Stimulated activated CD4-positive, alpha-beta T cell treated with anti-CD3 and anti-CD28 coated beads, Interleukin-15, amount 100 ng/mL, for 48 hours (primary cell): ENCODE results near the gene TNFRSF19.

Source experiments
- DNase-seq, 2 donors: peaks; one replicate each; pipeline ENCODE4 v3.0.0-alpha.2; 2020; ENCODE audit warnings: low read depth in 2 of 2

TNFRSF19 gene

DNA sequence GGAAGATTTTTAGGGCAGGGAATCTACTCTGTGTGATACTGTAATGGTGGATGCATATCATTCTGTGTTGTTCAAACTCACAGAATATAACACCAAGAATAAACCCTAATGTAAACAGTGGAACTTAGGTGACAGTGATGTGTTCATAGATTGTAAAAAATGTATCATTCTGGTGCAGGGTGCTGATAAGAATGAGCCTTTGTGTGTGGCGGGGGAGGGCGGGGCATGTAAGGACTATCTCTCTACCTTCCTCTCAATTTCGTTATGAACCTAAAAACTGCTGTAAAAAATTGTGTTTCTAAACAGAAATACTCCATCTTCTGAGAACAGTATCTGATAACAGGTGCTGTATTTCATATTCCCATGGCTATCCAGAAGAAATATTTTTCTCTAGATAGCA, 35.6 kb downstream of the TNFRSF19 start:
- DNase-seq: no peak

DNA sequence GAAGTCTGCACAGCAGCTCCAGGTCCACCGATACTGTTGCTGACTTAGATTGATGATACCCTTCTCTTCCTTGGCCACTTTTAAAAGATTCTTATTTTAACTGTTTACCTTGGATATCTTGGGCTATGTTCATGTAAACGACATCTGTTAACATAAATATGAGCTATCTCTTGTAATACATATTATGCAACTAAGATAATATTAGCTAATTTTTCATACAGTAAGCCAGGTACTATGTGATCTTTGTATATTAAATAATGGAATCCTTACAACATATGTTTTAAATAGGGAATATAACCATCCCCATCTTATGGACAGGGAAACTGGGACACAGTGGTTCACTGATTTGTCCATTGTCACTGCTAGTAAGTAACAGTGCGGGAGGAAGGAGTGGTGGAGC, 37.9 kb downstream of the TNFRSF19 start:
- no peak for DNase-seq

DNA sequence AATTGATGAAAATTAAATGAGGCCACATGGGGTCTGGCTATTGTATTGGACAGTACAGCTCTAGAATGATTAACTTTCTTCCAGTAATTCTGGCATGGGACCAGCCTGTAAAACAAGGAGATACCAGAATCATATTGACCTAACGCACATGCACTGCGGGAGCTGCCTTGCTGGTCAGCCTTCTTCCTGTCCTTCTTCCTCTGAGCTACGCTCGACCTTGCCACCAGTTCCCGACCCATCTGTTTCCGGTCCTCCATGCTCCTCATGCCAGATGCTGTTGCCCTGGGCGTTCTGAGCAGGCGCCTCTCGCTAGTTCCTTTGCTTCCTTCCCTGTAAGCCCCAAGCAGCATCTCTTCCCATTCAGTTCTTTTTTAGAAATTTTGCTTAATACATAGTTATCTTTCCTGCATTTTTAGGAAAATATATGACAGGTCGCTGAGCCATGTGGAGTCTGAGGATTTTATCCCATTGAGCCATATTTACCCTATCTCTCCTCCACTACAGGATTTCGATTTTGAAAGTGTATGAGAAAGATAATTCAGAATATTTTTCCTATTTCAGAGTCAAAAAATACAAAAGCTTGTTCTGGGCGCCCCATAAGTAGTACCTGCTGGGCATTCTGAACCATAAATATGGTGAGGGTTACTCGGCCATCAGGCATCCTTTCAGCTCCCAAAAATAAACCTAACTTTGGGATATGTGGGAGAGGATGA, 38.6 kb downstream of the TNFRSF19 start:
- DNase-seq: no peak

DNA sequence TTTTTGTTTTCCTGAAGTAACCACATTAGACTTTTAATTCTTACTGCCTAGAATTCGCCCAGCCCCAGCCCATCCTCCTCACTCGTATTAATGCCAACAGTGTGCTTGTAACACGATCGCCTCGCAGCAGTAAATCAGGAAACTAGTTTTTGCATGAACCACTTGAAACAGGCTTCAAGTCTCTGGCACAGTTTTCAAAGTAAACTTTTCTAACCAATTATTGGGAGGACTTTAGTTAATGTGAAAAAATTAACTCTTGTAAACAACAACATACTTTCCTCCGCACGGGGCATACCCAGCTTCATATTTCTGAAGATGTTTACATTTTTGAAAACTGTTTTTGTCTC, 39.2 kb downstream of the TNFRSF19 start:
- no peak for DNase-seq

DNA sequence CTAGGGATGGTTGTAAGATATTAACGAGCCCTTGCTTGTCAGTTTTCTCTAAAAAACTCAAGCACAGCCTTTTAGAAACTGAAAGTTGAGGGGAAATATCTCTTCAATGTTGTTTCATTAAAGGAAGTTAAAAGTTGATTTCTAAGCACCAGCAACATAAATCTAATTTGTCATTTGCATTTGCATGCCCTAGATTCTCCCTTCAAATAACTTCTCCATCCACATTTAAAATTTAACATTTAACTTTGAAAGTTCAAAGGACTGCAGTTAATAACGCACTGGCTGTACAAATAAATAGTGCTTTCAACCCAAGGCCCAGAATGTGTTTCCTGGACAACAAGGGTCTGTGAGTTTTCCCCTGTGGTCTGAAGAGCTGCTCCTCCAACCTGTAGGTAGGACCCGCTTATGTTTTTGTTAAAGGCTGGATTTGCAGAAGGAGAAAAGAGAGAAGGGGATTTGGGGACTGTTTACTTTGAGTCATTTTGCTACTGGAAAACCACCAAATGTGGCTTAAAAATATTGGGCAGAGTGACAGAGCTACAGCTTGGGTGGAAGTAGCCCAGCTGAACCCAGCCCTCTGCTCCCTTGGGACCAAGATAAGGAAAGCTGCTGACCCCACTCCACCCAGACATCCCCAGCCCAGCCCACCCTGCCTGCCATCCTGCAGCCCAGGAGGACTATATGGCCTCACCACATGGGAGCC, 39.8 kb downstream of the TNFRSF19 start:
- DNase-seq: no peak

DNA sequence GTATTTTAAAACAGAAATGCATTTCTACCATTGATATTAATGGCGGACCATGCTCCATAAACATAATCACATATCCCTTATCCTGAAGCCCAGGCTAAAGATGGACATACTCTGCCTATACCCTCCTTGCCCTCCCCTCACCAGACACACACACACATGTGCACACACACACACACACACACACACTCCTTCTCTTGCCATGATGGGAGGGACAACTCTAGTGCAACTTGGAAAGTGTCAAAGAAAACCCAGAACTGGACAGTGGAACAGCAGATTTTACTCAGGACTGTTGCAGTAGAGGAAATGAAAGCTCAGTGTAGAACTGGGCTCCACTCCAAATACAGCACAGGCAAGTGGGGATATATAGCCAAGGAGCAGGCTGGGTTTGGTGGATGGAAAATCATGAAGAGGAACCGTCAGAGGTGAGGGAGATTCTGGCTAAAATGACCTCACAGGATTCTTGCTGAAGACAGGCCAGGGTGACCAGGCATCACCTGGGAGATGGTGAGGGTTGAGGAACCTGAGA, 40.8 kb downstream of the TNFRSF19 start:
- DNase-seq: no peak

DNA sequence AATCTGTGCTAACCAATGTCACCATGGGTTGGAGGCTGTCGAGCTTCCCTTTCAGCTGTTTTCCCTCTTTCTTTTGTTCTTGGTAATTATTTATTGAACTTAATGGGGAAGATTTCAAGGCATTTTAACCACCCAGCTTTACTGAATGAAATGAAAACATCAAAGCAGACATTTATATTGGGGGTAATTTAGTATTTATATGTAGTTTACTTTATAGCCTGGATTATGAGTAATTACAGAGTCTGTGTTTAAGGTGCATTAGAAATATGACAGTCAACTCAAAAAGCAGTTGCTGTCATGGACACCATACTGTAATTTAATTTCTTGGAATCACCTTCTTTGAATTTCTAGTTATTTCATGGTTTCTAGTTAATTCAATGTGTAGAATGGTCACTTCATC, 42.0 kb downstream of the TNFRSF19 start:
- DNase-seq: no peak

DNA sequence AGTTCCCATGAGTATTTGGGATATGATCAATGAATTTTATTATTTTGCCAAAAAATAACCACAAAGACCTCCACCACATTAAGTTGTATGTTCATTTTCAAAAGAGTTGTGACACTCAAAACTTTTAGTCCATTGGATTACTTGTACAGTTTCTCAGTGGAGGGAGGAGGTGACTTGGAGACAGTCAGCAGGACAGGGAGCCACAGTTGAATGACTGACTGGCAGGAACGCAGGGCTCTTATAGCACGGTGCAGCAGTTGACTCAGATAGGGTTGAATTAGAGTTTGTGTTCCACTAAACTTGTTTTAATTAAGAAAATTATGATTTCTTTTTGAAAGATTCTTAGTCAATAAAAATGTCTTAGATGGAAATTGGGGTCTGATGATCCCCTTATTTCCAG, 42.5 kb downstream of the TNFRSF19 start:
- no peak for DNase-seq

DNA sequence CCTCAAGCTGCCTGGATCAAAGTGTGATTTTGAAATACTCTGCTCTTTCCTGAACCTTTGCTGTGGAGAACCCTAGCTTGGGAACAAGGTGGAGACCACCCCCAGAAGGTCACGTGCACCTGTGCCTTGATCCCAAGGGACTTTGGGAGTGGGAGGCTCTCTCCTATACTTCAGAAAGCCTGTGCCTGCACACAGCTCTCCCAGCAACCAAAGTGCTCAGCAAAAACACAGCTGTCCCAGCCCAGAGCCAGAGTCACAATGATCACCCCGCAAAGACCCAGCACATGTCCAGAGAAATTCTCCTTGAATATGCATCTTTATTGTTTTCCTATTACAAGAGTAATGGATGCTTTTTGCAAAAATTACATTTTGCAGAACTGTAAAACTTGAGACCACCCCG, 43.4 kb downstream of the TNFRSF19 start:
- DNase-seq: no peak

DNA sequence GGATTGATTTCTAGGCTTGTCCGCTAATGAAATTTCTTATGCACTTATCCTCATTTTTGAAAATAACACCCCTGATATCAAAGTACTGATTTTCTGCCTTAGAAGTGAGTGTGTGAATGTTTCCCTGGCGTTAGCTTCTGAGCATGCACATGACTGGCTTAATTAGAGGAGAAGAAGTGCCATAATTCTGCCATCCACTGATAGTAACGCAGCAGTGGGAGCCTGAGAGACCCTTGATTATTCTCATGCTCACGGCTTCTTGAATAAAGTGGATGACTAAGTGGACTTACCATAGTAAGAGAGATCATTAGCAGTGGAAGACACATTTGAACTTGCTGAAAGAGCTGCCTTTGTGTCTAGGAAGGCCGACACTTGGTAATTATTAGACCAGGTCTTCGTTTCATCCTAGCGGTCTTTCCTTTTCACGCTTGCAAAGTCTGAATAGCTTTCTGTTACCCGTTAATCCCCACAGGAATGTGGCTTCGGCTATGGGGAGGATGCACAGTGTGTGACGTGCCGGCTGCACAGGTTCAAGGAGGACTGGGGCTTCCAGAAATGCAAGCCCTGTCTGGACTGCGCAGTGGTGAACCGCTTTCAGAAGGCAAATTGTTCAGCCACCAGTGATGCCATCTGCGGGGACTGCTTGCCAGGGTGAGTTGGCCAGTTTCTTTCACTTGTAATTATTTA, 45.3 kb downstream of the TNFRSF19 start:
- DNase-seq: no peak

DNA sequence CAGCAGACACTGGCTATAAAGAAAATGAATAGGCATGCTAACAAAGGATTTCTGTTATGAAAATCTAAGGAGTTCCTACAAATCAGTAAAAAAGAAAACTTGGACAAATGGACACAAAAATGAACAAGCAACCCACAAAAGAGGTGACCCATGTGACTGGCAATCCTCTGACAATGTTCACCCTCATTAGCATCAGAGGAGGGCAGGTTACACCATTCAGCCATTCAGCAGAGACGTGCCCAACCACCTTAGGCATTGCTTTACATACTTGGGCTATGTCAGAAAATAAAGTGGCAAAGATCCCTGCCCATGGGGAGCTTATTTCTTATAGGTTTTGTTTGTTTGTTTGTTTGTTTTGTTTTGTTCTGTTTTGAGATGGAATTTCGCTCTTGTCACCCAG, 46.0 kb downstream of the TNFRSF19 start:
- no peak for DNase-seq

DNA sequence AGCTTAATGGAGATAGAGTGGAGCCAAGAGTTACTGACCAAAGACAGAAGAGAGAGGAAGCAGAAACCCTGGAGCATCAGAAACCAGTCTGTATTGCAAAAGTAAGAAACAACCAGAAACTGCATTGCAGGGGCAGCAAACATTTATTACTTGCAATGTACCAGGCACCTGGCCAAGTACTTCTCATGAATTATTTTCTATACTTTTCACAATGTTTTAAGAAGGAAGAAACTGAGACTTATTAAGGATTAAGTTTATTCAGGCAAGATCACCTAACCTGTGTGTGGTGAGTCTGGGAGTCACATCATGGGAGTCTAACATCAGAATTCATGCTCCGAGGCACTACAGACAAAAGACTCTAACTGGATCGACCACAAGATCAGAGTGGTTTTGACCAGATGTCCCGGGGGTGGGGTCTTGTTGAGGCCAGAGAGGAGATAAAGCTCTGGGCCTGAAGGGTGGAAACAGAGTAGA, 47.4 kb downstream of the TNFRSF19 start:
- DNase-seq: no peak

DNA sequence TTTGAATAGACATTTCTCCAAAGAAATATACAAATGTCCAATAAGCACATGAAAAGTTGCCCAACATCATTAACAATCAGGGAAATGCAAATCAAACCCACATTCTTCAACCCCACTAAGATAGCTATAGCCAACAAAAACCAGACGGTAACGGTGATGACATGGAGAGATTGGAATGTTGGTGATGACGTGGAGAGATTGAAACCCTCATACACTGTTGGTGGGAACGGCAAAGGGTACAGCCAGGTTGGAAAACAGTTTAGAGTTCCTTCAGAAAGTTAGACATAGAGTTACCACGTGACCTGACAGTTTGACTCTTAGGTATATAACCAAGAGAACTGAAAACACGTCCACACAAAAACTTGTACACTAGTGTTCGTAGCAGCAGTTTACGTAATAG, 48.1 kb downstream of the TNFRSF19 start:
- DNase-seq: no peak

DNA sequence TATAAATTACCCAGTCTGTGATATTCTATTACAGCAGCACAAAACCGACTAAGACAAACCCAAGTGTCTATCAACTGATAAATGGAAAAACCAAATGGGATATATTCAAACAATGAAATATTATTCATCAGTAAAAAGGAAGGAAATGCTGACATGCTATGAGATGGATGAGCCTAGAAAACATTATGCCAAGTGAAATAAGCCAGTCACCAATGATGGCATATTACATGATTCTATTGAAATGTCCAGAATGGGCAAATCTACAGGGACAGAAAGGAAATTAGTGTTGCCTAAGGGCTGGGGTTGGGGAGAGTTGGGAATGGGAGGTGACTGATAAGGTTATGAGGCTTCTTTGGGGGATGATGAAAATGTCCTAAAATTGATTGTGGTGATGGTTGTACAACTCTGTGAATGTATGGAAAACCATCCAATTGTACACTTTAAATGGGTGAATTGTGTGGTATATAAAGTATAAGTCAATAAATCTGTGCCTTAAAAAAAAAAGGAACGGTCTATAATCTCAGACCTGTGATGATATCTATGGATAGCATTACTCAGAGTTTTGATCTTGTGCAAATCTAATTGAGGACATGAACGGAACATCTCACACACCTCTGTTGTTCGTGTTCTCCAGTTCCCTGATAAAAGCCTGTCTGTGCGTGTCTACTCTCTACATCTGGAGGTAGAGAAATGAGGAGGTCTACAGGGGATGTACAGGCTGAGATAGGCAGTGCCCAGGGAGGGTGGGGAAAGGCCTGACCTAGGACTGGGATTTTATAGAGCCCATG, 49.0 kb downstream of the TNFRSF19 start:
- DNase-seq: no peak

DNA sequence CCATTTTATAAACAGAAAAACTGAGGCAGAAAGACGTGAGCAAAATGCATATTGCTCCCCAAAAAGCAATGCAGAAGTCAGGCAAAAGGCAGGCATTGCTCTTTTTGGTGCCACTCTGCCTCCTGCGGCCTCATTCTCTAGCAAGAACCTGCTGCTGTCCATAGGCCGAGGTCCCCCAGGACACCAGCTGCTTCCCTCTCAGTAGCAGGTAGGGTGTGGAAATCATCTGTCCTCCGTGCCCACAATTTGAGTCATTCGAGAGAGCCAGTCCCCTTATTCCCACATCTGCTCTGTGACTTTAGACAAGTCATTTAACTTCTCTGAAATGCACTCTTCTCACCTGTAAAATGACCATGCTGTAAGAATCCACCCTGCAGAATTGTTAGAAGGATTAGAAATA, 50.0 kb downstream of the TNFRSF19 start:
- DNase-seq: no peak

DNA sequence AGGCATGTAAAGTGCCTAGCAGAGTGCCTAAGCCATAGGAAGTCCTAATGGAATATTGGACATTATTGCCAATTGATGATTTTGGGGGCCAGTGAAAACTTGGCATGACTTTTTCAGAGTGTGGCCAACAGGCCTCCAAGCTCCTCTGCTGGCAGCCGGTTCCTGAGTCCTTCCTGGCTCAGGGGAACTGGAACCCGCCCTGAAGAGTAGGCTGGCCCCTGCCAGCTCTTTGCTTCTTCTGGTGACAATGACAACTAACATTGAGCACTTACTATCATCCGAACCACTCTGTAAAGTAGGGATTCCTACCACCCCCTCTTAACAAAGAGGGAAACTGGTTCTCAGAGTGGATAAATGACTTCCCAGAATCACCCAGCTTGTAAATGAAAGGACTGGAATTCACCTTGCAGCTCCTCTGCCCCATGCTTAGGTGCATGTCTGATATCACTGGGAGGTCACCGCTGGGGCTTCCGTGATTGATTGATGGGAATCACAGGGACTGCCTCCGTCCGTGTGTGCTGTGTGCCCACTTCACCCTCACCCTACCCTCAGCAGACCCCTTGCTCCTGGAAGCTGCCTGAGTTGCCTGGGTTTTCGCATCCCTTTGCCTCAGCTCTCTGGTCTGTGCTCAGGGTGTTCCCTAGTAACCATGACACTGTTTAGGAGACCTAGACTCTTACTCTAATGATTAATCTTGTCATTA, 50.6 kb downstream of the TNFRSF19 start:
- no peak for DNase-seq

DNA sequence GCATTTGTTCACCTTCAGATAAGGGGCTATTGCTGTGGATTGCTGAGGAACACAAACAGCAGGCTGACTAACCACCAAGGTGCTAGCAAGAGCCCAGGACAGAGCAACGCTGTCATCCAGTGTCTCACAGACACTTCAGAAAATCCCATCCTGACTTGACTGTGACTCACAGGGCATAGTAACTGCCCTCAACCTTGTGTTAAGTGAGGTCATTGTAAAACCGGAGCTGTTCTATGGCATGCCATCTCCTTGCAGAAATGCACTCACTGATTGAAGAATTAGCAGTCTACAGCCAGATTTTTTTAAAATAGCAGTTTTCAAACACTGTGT, 51.1 kb downstream of the TNFRSF19 start:
- peak in 1 of 2 donors; percentile 1 for DNase-seq

DNA sequence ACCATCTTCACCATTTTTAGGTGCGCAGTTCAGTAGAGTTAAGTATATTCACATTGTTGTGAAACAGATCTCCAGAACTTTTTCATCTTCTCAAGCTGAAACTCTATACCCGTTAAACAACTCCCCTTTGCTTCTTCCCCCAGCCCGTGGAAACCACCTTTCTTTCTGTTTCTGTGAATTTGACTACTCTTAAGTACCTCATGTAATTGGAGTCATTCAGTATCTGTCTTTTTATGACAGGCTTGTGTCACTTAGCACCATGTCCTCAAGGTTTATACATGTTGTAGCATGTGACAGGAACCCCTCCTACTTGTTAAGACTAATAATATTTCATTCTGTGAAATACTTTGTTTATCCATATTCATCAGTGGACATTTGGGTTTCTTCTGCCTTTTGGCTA, 52.8 kb downstream of the TNFRSF19 start:
- DNase-seq: no peak

DNA sequence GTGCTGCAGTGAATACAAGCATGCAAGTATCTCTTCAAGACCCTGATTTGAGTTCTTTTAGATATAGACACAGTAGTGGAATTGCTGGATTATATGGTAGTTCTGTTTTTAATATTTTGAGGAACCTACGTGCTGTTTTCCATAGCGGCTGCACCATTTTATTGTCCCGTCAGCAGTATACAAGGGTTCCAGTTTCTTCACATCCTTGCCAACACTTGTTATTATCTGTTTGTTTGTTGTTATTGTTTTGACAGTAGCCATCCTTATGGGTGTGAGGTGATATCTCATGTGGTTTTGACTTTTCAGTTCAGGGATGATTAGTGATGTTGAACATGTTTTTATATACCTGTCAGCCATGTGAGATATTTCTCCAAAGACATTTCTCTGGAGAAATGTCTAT, 53.2 kb downstream of the TNFRSF19 start:
- DNase-seq: no peak

DNA sequence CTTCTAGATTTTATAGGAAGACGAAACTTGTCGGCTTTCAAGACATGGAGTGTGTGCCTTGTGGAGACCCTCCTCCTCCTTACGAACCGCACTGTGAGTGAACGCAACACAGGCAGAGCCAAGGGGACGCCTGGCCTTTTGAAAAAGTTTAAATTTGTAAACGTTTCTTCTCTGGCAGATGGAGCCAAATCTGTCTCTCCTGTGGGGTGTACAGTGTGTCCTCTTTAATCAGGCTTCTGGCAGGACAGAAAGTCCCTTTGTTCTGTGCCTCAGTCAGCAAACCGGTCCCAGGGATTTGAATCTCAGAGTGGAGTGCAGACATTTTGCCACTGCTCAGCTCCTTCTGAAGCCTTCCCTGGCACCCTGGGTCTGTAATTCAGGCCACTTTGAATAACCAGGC, 56.5 kb downstream of the TNFRSF19 start:
- no peak for DNase-seq

DNA sequence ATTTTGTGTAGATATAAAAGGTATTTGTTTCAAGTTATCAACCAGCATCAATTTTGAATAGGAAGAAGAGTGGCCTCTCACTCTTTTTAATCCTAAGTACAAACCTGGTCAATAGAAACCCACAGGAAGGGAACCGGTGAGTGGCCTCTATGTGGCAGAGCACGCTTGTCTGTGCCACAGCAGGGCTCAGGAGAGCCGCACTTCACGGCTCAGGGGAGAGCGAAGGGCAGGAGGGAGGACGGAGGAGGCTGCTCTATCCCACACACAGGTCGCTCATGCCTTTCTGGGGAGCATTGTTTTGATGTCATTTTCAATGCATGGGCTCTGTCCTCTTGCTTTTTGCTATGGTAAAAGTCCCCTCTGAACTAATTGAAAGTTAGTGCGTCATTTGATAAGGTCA, 57.2 kb downstream of the TNFRSF19 start:
- no peak for DNase-seq

DNA sequence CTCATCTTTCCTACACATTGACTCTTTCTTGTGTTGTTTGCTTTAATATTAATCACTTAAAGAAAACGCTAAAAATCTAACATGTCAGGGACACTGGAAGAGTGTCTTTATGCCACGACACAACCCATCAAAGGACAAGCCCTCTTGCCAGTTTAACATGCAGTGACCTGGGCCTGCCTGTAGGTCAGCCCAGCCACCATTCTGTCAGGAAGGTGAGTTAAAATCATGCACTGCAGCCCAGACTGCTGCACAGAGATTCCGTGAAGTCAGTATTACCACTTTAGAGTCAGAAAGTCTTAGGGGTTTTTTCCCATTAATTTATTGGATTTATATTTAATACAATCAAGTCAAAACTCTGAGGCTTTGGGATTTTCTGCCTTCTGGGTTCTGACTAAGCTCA, 58.0 kb downstream of the TNFRSF19 start:
- no peak for DNase-seq
